Osteoblast (primary cell): ENCODE measurements around the gene PTCHD4. TPM values are rescaled to one million over a fixed set of nuclear protein-coding genes. Genes with fewer than 3 reads are reported as not detected.

Source experiments
- DNase-seq: peaks from one replicate; pipeline ENCODE4 v3.0.0; 2011; ENCODE audit warnings: low spot score, mixed read lengths; ENCODE audit not compliant: insufficient read length; ENCODE audit errors: missing footprints
- H2AFZ ChIP-seq: 2 replicates; pipeline ENCODE4 v1.6.0; 2011; ENCODE audit warnings: mild to moderate bottlenecking, low read length
- H3K27ac ChIP-seq: 2 replicates; pipeline ENCODE4 v1.5.1; 2011; ENCODE audit warnings: mild to moderate bottlenecking, low read depth, low read length, moderate library complexity
- H3K27me3 ChIP-seq: 2 replicates; pipeline ENCODE4 v1.6.0; 2012; ENCODE audit warnings: mild to moderate bottlenecking, control low read depth, inconsistent platforms, low read length, moderate library complexity; ENCODE audit not compliant: insufficient read depth
- H3K36me3 ChIP-seq: 2 replicates; pipeline ENCODE4 v1.5.1; 2011; ENCODE audit warnings: mild to moderate bottlenecking, low read length, control low read depth, moderate library complexity; ENCODE audit not compliant: insufficient read depth
- H3K4me1 ChIP-seq: 2 replicates; pipeline ENCODE4 v1.5.1; 2011; ENCODE audit warnings: mild to moderate bottlenecking, low read length, control low read depth, moderate library complexity; ENCODE audit not compliant: insufficient read depth
- H3K4me2 ChIP-seq: 2 replicates; pipeline ENCODE4 v1.6.0; 2011; ENCODE audit warnings: mild to moderate bottlenecking, low read length; ENCODE audit not compliant: insufficient read depth
- H3K4me3 ChIP-seq: fragments of 200-600 bp; sonication (generic); 3 replicates; pipeline ENCODE4 v1.5.1; 2012; ENCODE audit warnings: mild to moderate bottlenecking, low read length, inconsistent platforms; ENCODE audit not compliant: insufficient read depth
- H3K79me2 ChIP-seq: 2 replicates; pipeline ENCODE4 v1.6.0; 2012; ENCODE audit warnings: mild to moderate bottlenecking, low read length, control low read depth, inconsistent platforms; ENCODE audit not compliant: insufficient read depth
- H3K9me3 ChIP-seq: 2 replicates; pipeline ENCODE4 v1.5.1; 2011; ENCODE audit warnings: low read depth, low read length, control low read depth
- H4K20me1 ChIP-seq: 2 replicates; pipeline ENCODE4 v1.6.0; 2012; ENCODE audit warnings: mild to moderate bottlenecking, low read length, control low read depth; ENCODE audit not compliant: insufficient read depth
- total RNA-seq: library from RNA; depleted of rRNA; stranded (reverse); fragments of >200 nt; gene quantifications from 2 replicates; pipeline ENCODE4 v1.2.3, GENCODE V29; 2012
- TF ChIP-seq, protein P1 (sequence below): IDR thresholded peaks from 2 replicates; pipeline ENCODE4 v1.5.1; 2011; ENCODE audit warnings: mild to moderate bottlenecking, low read depth, low read length, moderate library complexity; ENCODE audit errors: extremely low read depth

PTCHD4 gene
- total RNA-seq, 1 donor: 6.5 TPM

DNA sequence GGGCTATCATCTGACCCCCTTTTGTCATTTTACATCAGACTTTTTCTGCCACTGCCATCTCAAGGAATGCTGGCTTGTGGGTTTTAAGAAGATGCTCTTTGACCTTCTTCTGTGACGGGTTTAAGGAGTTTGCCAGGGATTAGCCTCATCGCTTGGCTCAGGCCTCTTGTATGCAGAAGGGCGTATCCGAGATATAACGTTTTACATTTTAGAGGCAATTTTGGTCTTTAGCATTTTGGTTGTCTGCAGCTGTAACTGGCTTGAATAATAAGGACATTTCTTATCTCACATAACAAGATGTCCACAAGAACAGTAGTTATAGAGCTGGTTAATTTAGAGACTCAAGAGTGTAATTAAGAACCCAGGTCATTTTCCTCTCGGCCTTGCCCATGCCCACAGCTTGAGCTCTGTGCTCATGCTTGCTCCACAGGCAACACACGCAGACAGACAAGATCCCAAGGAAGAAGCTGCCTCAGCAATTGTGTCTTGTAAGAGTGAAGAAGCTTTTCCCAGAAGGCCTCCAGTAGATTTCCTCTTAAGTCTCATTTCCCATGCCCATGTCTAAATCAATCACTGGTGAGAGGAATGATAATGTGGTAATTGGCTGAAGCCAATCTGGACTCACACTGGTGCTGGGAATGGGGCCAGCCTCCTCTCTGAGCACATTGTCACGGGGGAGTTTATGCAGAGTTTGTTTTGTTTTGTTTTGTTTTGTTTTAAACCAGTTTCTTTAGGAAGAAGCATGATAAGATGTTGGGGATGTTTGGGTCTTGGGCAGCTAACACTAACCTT, 36.8 kb downstream of the PTCHD4 start:
- Histone ChIP-seq H3K79me2 (no peaks in the 10 kb centered on the region), H3K4me3 (no peak overlapping the region), H4K20me1 (no peaks in the 10 kb centered on the region), H2AFZ (no peak overlapping the region), H3K9me3 (no peaks in the 10 kb centered on the region), H3K4me2 (no peak overlapping the region), H3K4me1 (peaks cover 2% of the 10 kb centered on the region), H3K27ac (no peak overlapping the region), H3K27me3 (peaks cover 4% of the 10 kb centered on the region), H3K36me3 (no peaks in the 10 kb centered on the region)
- no peak for DNase-seq
- TF ChIP-seq, protein P1, sequence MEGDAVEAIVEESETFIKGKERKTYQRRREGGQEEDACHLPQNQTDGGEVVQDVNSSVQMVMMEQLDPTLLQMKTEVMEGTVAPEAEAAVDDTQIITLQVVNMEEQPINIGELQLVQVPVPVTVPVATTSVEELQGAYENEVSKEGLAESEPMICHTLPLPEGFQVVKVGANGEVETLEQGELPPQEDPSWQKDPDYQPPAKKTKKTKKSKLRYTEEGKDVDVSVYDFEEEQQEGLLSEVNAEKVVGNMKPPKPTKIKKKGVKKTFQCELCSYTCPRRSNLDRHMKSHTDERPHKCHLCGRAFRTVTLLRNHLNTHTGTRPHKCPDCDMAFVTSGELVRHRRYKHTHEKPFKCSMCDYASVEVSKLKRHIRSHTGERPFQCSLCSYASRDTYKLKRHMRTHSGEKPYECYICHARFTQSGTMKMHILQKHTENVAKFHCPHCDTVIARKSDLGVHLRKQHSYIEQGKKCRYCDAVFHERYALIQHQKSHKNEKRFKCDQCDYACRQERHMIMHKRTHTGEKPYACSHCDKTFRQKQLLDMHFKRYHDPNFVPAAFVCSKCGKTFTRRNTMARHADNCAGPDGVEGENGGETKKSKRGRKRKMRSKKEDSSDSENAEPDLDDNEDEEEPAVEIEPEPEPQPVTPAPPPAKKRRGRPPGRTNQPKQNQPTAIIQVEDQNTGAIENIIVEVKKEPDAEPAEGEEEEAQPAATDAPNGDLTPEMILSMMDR: no peak

DNA sequence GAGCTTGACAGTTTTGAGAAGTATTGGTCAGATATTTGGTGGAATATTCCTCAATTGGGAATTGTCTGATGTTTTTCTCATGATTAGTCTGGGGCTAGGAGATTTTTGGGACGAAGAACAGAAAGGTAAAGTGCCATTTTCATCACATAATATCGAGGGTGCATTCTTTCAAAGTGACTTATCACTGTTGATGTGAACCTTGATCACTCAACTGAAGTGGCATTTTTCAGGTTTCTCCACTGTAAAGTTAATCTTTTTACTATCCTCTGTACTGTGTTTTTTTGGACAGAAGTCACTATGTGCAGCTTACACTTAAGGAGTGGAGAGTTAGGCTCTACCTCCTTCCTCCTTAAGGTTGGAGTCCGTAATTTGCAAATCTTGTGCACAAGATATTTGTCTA, 39.2 kb downstream of the PTCHD4 start:
- peaks cover 2% of the 10 kb centered on the region for H3K4me1 ChIP-seq
- DNase-seq: no peak
- peaks cover 4% of the 10 kb centered on the region for H3K27me3 ChIP-seq
- no peak overlapping the region for H2AFZ ChIP-seq
- no peak overlapping the region for H3K4me2 ChIP-seq
- no peaks in the 10 kb centered on the region for H4K20me1 ChIP-seq
- no peak overlapping the region for H3K4me3 ChIP-seq
- H3K27ac ChIP-seq: no peak overlapping the region
- no peaks in the 10 kb centered on the region for H3K79me2 ChIP-seq
- no peaks in the 10 kb centered on the region for H3K36me3 ChIP-seq
- TF ChIP-seq, protein P1: no peak
- H3K9me3 ChIP-seq: no peaks in the 10 kb centered on the region

DNA sequence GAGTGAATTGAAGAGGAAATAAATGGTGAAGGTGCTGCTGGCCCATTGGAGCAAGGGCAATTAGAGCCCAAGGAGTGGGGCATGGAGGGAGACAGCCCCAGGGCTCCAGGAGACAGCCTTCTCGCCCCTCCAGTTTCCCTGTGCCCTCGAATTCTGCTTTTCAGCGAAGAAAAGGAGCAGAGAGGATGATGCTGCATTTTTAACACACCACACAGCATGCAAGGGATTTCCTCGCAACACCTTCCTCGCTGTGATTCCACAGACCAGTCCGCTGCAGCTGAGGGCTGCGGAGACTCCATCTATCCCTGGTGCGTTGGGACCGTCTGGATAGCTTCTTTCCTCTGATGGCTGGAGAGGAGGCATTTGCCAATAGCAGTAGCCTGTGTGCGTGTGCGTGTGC, 41.7 kb downstream of the PTCHD4 start:
- peak; percentile 48 for DNase-seq
- H4K20me1 ChIP-seq: no peaks in the 10 kb centered on the region
- no peaks in the 10 kb centered on the region for H3K79me2 ChIP-seq
- no peak overlapping the region for H3K27ac ChIP-seq
- H3K4me1 ChIP-seq: peaks cover 2% of the 10 kb centered on the region
- no peak overlapping the region for H2AFZ ChIP-seq
- peak overlapping the region; percentile 62 for H3K4me2 ChIP-seq
- TF ChIP-seq, protein P1: no peak
- H3K9me3 ChIP-seq: no peaks in the 10 kb centered on the region
- peaks cover 4% of the 10 kb centered on the region for H3K27me3 ChIP-seq
- H3K36me3 ChIP-seq: no peaks in the 10 kb centered on the region
- H3K4me3 ChIP-seq: peak overlapping the region; percentile 1

DNA sequence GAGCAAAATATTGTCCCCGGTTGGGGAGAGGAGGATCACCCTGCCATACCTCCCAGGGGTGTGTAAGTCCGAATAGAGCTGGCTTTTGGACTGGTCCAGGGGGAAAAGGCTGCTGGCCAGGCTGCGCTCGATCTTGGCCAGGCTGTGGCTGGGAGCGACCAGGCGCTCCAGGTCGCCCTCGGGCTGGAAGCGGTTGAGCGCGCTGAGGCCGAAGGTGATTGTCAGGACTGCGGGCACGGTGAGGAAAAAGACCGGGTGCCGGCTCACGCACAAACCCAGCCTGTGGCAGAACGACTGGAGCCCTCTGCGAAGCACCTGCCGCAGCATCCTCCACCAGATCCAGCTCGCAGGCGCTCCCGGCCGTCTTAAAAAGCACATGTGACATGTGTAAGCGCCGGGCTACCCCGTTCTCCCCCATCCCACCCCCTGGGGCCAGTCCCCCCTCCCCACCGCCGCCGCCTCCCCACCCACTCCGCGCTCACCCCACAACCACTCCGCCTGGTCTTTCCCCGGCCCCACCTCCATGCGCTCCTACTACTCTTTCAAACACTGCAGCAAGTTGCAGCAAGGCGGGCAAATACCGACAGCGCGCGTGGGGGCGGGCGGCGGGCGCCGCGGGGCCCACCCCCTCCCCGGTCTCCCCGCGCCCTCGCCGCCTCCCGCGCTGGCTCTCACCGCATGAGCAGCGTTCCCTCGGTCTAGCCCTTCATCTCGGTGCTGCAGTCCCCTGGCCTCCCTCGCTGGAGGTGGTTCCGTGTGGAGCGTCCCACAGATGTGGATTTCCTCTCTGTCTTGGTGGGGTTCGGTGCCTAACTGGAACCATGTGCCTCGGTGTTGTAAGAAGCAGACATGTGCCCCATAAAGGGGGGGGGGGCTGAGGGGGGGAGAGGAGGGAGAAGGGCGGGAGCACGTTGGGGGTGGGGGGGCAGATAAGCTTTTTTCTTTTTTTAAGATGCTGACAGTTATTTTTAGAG, 42.4 kb downstream of the PTCHD4 start:
- H3K9me3 ChIP-seq: no peaks in the 10 kb centered on the region
- no peak overlapping the region for H2AFZ ChIP-seq
- no peaks in the 10 kb centered on the region for H3K36me3 ChIP-seq
- no peak overlapping the region for H3K27ac ChIP-seq
- peak overlapping the region; percentile 62 for H3K4me2 ChIP-seq
- peaks cover 2% of the 10 kb centered on the region for H3K4me1 ChIP-seq
- H3K79me2 ChIP-seq: no peaks in the 10 kb centered on the region
- TF ChIP-seq, protein P1: no peak
- no peaks in the 10 kb centered on the region for H4K20me1 ChIP-seq
- DNase-seq: peak; percentile 60
- peak overlapping the region; percentile 61 for H3K4me3 ChIP-seq
- H3K27me3 ChIP-seq: peaks cover 4% of the 10 kb centered on the region
